HepG2 (cell line): ENCODE data around the gene SMARCD1.
A peak's percentile ranks its signal among the peaks of the same experiment; 100 is the strongest.

ENCODE experiments used
- FOXA1 ChIP-seq, 2 experiments: fragments of 450-650 bp in 1 of 2; sonication (generic) in 1 of 2; formaldehyde crosslinking in 1 of 2; IDR thresholded peaks; 2 replicates each; pipeline versions ENCODE4 v1.4.0 to v1.6.1; 2016 to 2020; ENCODE audit warnings: missing genetic modification reagents in 1 of 2
- FOXP1 ChIP-seq, 2 experiments: fragments of 450-650 bp in 1 of 2; IDR thresholded peaks; 2 replicates each; pipeline ENCODE4 v1.6.1; 2017 to 2018; ENCODE audit warnings: antibody characterized with exemption in 1 of 2
- HMG20A ChIP-seq: IDR thresholded peaks from 2 replicates; pipeline ENCODE4 v1.6.1; 2016; ENCODE audit warnings: borderline replicate concordance
- SMAD1 ChIP-seq: sonication (generic); formaldehyde crosslinking; IDR thresholded peaks from 2 replicates; pipeline ENCODE4 v1.4.0; 2020; ENCODE audit warnings: missing genetic modification reagents, low read depth, mild to moderate bottlenecking, borderline replicate concordance
- ZNF24 ChIP-seq: fragments of 450-650 bp; IDR thresholded peaks from 2 replicates; pipeline ENCODE4 v1.6.1; 2017; ENCODE audit warnings: antibody characterized with exemption, mild to moderate bottlenecking
- ZNF510 ChIP-seq: sonication (generic); formaldehyde crosslinking; IDR thresholded peaks from 2 replicates; pipeline ENCODE4 v1.4.0; 2020; ENCODE audit warnings: low read depth, mild to moderate bottlenecking, missing genetic modification reagents
- ZNF703 ChIP-seq: sonication (generic); formaldehyde crosslinking; IDR thresholded peaks from 2 replicates; pipeline ENCODE4 v1.5.1; 2020; ENCODE audit warnings: missing genetic modification reagents, mild to moderate bottlenecking, moderate library complexity, borderline replicate concordance
- ZNF781 ChIP-seq: sonication (generic); formaldehyde crosslinking; IDR thresholded peaks from 2 replicates; pipeline ENCODE4 v1.5.1; 2020; ENCODE audit warnings: borderline replicate concordance, mild to moderate bottlenecking, missing genetic modification reagents; ENCODE audit errors: not compliant biosample characterization
- TF ChIP-seq, protein P1 (sequence below): sonication (generic); formaldehyde crosslinking; IDR thresholded peaks from 2 replicates; pipeline ENCODE4 v1.4.0; 2020; ENCODE audit warnings: mild to moderate bottlenecking, low read depth, missing genetic modification reagents
- TF ChIP-seq, protein P2 (sequence below), 2 experiments: sonication (generic) in 1 of 2; formaldehyde crosslinking in 1 of 2; IDR thresholded peaks; 2 replicates each; pipeline versions ENCODE4 v1.4.0 to v1.6.1; 2018 to 2020; ENCODE audit warnings: missing genetic modification reagents in 2 of 2, borderline replicate concordance in 1 of 2, low read depth in 1 of 2, mild to moderate bottlenecking in 1 of 2, missing biosample characterization in 1 of 2
- TF ChIP-seq, protein P3 (sequence below), 2 experiments: fragments of 450-650 bp in 1 of 2; sonication (generic) in 1 of 2; formaldehyde crosslinking in 1 of 2; IDR thresholded peaks; 2 replicates each; pipeline versions ENCODE4 v1.6.1 to v1.8.0; 2016 to 2022; ENCODE audit warnings: antibody characterized with exemption in 1 of 2, mild to moderate bottlenecking in 1 of 2, missing genetic modification reagents in 1 of 2

DNA sequence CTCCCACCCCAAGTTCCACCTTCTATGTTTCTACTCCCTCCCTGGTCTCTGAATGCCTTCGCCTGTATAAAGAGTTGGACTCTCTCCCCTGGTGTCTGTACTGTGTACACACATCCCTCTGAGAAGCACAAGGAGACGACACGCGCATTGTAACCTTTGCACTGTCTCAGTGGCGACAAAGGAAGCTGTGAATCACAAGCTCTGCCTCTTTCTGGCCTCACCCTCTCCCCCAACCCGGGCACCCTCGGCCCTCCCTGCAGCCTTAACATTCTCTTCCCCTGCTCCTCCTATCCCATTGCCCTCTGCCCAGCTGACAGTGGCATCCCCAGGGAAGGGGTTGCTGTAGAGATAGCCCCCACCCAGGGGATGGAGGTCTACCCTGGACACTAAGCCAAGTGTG, 2.5 kb upstream of the SMARCD1 start:
- TF ChIP-seq, protein P1, sequence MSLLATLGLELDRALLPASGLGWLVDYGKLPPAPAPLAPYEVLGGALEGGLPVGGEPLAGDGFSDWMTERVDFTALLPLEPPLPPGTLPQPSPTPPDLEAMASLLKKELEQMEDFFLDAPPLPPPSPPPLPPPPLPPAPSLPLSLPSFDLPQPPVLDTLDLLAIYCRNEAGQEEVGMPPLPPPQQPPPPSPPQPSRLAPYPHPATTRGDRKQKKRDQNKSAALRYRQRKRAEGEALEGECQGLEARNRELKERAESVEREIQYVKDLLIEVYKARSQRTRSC (CRISPR knock-in tag) = no peak
- TF ChIP-seq ZNF510 = no peak
- TF ChIP-seq HMG20A (CRISPR knock-in tag) = peak; percentile 52; the same call in 1 of the 2 replicates
- TF ChIP-seq ZNF781 (CRISPR knock-in tag) = no peak
- TF ChIP-seq ZNF703 (CRISPR knock-in tag) = no peak
- TF ChIP-seq SMAD1 = no peak
- no peak for TF ChIP-seq FOXA1 (IDR thresholded peaks at IDR 0.05)
- TF ChIP-seq FOXA1 (CRISPR knock-in tag; IDR thresholded peaks at IDR 0.05) = peak; percentile 90
- TF ChIP-seq, protein P2, sequence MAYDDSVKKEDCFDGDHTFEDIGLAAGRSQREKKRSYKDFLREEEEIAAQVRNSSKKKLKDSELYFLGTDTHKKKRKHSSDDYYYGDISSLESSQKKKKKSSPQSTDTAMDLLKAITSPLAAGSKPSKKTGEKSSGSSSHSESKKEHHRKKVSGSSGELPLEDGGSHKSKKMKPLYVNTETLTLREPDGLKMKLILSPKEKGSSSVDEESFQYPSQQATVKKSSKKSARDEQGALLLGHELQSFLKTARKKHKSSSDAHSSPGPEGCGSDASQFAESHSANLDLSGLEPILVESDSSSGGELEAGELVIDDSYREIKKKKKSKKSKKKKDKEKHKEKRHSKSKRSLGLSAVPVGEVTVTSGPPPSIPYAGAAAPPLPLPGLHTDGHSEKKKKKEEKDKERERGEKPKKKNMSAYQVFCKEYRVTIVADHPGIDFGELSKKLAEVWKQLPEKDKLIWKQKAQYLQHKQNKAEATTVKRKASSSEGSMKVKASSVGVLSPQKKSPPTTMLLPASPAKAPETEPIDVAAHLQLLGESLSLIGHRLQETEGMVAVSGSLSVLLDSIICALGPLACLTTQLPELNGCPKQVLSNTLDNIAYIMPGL (CRISPR knock-in tag; IDR thresholded peaks at IDR 0.05; ENCODE audit: borderline replicate concordance in 1 of 2, low read depth in 1 of 2) = peak in 1 of 2 experiments; percentile 71; a peak in 1 of 4 replicates
- TF ChIP-seq, protein P3, sequence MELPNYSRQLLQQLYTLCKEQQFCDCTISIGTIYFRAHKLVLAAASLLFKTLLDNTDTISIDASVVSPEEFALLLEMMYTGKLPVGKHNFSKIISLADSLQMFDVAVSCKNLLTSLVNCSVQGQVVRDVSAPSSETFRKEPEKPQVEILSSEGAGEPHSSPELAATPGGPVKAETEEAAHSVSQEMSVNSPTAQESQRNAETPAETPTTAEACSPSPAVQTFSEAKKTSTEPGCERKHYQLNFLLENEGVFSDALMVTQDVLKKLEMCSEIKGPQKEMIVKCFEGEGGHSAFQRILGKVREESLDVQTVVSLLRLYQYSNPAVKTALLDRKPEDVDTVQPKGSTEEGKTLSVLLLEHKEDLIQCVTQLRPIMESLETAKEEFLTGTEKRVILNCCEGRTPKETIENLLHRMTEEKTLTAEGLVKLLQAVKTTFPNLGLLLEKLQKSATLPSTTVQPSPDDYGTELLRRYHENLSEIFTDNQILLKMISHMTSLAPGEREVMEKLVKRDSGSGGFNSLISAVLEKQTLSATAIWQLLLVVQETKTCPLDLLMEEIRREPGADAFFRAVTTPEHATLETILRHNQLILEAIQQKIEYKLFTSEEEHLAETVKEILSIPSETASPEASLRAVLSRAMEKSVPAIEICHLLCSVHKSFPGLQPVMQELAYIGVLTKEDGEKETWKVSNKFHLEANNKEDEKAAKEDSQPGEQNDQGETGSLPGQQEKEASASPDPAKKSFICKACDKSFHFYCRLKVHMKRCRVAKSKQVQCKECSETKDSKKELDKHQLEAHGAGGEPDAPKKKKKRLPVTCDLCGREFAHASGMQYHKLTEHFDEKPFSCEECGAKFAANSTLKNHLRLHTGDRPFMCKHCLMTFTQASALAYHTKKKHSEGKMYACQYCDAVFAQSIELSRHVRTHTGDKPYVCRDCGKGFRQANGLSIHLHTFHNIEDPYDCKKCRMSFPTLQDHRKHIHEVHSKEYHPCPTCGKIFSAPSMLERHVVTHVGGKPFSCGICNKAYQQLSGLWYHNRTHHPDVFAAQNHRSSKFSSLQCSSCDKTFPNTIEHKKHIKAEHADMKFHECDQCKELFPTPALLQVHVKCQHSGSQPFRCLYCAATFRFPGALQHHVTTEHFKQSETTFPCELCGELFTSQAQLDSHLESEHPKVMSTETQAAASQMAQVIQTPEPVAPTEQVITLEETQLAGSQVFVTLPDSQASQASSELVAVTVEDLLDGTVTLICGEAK (IDR thresholded peaks at IDR 0.05) = no peak
- TF ChIP-seq, protein P3 (CRISPR knock-in tag; IDR thresholded peaks at IDR 0.05) = no peak
- TF ChIP-seq FOXP1 (IDR thresholded peaks at IDR 0.05) = no peak
- peak; percentile 60; the same call in 1 of the 2 replicates for TF ChIP-seq FOXP1 (CRISPR knock-in tag; IDR thresholded peaks at IDR 0.05)
- no peak for TF ChIP-seq ZNF24
